Mononuclear cell (primary cell): ENCODE data around the gene RAP2A. TPM values are rescaled to one million over a fixed set of nuclear protein-coding genes. Genes with fewer than 3 reads are reported as not detected.

Experiments used
- H3K27me3 ChIP-seq: 2 replicates; pipeline ENCODE4 v1.6.0; 2011; ENCODE audit warnings: low read length, control low read depth; ENCODE audit not compliant: insufficient read depth
- H3K4me1 ChIP-seq: 2 replicates; pipeline ENCODE4 v1.5.1; 2011; ENCODE audit warnings: mild to moderate bottlenecking, low read length, control low read depth; ENCODE audit not compliant: insufficient read depth
- H3K4me3 ChIP-seq: 2 replicates; pipeline ENCODE4 v1.5.1; 2011; ENCODE audit warnings: mild to moderate bottlenecking, low read length, moderate library complexity
- H3K9me3 ChIP-seq: 2 replicates; pipeline ENCODE4 v1.5.1; 2011; ENCODE audit warnings: low read depth, mild to moderate bottlenecking, control low read depth, low read length
- total RNA-seq: library from RNA; depleted of rRNA; stranded (reverse); fragments of >200 nt; gene quantifications from one replicate; pipeline ENCODE4 v1.2.3, GENCODE V29; 2012

Gene RAP2A
- total RNA-seq, 1 donor: 10.0 TPM

DNA sequence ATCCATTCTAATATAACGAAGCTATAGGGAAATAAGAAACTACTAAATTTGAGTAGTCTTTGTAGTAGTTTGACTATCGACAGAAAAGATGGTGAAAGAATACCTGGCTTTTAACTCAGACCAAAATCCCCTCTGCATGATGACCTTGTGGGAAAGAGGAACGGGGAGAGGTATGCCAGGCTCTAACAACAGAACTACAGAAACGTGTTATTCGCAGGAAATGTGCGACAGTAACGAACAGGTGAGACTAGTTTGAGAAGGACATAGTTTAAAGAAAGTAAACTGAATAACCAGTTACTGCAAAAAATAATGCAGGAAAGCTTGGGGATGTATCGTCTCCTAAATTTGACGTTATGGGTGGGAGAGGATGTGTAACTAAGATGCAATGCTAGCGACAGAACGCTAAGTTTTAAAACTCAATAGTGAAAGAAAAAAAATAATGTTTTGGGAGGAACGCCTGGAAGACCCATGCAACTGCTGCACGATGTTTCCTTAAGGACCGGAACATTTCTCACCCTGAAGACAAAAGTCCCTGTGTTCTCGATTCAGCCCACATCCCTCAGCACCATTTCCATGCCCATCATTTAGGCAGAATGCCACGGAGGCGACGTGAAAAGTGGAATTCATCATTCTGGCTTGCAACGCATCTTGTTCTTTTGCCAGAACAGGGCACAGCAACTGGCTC lies 1.6 kb upstream of the RAP2A start:
- Histone ChIP-seq H3K27me3 (no peaks in the 10 kb centered on the region), H3K4me3 (peak overlapping the region; percentile 97), H3K4me1 (peaks cover 16% of the 10 kb centered on the region), H3K9me3 (no peaks in the 10 kb centered on the region)

DNA sequence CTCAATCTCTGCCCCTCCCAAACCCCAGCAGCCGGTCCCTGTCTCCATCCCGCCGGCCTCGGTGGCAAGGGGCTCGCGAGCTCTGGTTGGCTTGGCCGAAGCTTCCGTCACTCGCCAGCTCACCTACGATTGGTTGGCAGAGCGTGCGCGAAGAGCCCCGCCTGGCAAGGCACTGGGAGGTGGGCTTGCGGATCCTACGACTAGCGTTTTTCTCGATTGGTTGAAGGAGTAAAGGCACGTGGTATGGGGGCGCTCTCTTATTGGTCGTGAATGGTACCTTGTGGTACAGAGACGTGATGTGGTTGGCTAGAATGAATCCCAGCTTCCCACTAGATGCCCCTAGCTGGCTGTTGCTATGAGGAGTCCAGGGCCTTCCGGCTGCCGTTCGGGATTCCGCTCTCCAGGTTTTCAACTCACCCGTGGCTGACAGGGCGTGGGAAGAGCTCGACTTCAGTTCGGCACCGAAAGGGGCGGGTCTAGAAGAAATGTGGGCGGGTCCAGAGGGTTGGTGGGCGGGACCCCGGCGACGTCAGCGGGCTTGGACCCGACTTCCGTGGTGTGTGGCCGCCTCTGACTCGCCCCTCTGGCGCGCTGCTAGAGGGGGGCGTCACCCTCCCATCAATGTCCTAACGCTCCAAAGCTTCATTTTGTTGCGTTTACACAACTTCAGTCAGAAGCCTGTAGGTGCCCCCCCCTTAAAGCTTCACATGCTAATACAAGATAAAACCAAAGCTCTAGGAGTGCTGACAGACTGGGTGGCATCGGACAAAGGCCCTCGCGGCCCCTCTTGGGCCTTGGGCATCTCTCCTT lies 847 bp upstream of the RAP2A start:
- H3K9me3 ChIP-seq: no peaks in the 10 kb centered on the region
- H3K4me1 ChIP-seq: peaks cover 16% of the 10 kb centered on the region
- peak overlapping the region; percentile 97 for H3K4me3 ChIP-seq
- H3K27me3 ChIP-seq: no peaks in the 10 kb centered on the region

DNA sequence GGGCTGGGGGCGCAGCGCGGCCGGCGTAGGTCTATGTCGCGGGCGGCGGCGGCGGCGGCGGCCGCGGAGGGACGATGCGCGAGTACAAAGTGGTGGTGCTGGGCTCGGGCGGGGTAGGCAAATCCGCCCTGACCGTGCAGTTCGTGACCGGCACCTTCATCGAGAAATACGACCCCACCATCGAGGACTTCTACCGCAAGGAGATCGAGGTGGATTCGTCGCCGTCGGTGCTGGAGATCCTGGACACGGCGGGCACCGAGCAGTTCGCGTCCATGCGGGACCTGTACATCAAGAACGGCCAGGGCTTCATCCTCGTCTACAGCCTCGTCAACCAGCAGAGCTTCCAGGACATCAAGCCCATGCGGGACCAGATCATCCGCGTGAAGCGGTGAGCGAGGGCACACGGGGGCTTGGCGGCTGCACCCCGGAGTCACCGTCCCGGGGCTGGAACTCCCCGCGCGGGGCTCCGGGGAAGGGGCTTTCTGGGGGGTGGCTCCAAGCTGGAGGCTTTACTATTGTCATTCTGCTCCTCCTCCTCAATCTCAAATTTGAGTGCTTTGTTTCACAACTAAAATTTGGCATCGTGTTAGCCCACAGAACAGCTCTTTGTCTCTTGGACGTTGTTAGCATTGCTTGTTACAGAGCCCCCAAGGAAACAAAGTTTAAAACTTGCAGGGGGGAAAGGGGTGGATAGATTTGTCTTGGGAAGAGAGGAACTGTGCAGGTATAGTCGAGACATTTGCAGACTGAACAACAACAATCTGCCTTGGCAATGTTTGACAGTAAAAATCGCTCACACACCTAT lies 630 bp downstream of the RAP2A start:
- Histone ChIP-seq H3K4me1 (peaks cover 16% of the 10 kb centered on the region), H3K4me3 (peak overlapping the region; percentile 50), H3K9me3 (no peaks in the 10 kb centered on the region), H3K27me3 (no peaks in the 10 kb centered on the region)

DNA sequence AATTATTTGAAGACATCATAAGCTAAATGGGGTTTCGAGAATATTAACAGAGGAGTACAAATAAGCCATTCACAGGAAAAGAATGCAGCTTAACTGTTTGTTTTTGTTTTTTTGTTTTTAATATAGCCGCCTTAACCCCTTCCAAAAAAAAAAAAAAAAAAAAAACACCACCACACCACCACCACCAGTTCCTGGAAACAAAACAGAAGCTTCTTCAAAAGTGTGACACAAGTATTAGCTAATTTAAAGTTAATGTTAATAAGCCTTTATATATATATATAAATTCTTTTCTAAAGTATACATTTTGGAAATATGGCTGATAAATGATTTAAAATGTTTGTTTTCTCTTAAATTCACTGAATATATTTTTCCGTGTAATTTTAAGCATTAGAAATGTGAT lies 1.4 kb downstream of the RAP2A start:
- H3K4me3 ChIP-seq: peak overlapping the region; percentile 50

DNA sequence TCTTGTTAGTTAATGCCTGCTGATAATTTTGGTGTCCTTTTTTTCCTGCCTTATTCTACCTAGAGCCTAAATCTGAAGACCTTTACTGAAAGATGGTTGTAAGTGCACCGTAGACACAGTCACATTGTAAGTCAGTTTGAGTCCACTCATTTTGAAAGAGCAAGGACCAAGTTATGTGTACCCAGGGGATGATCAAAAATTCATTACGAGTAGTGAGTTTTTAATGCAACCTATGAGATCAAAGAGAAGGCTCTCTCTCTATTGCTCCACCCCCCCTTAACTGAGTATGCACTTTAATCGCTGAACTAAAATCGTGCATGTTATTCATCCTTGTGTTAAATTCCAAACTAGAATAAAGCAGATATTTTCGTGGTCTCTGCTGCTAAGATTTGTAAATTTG lies 1.8 kb downstream of the RAP2A start:
- Histone ChIP-seq H3K4me3 (no peak overlapping the region), H3K4me1 (peaks cover 16% of the 10 kb centered on the region), H3K9me3 (no peaks in the 10 kb centered on the region), H3K27me3 (no peaks in the 10 kb centered on the region)

More for the DNA sequence above, 1.4 kb downstream of the RAP2A start:
- H3K4me1 ChIP-seq: peaks cover 16% of the 10 kb centered on the region
- H3K27me3 ChIP-seq: no peaks in the 10 kb centered on the region
- no peaks in the 10 kb centered on the region for H3K9me3 ChIP-seq

DNA sequence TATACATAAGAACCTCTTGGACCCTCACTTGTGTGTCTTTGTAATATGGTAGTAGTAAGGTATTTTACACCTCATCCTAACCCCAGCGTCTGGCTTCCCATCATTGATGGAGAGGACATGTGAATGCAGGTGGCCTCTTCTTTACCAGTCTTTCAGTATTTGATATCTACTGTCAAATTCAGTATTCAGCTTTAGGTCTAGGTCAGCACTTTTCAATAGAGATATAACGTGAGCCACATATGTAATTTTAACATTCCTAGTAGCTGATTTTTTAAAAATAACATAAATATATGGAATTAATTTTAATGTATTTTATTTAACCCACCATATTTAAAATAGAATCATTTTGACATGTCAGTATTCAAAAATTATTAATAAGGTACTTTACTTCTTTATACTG lies 2.9 kb downstream of the RAP2A start:
- H3K4me3 ChIP-seq: no peak overlapping the region
- no peaks in the 10 kb centered on the region for H3K27me3 ChIP-seq
- H3K9me3 ChIP-seq: no peaks in the 10 kb centered on the region
- peaks cover 16% of the 10 kb centered on the region for H3K4me1 ChIP-seq

DNA sequence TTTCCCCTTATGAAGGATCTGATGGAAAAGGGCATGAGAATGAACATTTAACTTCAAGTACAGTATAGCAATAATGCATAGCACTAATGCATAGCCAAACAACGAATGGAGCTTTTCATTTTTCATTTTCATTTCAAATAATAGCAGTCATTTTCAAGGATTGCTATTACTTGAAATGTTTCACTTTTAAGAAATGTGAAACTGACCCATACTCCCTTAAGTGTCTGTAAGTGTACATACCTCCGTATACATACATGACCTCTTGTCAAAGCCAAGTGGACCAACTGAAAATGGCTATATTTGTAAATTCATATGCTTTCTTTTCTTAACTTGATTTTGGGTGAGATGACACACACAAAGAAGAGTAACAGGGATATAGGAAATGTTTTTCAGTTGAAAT lies 3.8 kb downstream of the RAP2A start:
- H3K4me3 ChIP-seq: no peak overlapping the region
- no peaks in the 10 kb centered on the region for H3K27me3 ChIP-seq
- peaks cover 11% of the 10 kb centered on the region for H3K4me1 ChIP-seq
- no peaks in the 10 kb centered on the region for H3K9me3 ChIP-seq

DNA sequence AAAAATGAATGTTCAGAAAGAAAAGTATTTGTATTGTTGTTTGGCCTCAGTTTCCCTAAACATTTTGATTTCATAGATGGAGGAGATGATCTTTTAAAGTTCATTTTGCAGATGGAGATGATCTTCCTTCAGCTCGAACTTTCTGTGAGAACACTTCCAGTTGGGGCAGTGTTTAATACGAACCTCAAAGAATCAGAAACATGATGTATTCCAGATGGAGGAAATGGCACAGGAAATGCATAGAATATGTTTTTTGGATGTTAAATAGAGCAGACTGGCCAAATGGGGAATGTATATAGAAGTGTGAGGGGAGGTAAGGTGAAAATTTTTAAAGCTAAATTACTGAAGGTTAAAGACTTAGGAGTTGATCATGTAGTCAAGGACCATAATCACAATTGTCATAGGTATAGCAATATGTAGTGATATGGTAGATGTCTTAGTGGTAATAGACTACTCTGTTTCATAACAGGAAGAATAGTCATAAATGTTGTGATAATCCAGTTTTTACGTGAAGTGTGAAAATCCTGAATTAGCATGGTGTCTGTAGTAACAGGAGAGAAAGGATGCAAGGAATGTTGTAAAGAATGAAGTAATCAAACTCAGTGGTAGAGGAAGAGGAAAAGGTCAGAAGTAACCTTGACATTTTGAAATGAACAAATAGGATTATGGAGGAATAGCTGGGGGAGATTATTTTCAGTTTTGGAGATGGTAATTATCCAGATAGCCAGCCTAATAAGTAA lies 5.1 kb downstream of the RAP2A start:
- Histone ChIP-seq H3K27me3 (no peaks in the 10 kb centered on the region), H3K9me3 (no peaks in the 10 kb centered on the region), H3K4me1 (peaks cover 11% of the 10 kb centered on the region), H3K4me3 (no peak overlapping the region)

DNA sequence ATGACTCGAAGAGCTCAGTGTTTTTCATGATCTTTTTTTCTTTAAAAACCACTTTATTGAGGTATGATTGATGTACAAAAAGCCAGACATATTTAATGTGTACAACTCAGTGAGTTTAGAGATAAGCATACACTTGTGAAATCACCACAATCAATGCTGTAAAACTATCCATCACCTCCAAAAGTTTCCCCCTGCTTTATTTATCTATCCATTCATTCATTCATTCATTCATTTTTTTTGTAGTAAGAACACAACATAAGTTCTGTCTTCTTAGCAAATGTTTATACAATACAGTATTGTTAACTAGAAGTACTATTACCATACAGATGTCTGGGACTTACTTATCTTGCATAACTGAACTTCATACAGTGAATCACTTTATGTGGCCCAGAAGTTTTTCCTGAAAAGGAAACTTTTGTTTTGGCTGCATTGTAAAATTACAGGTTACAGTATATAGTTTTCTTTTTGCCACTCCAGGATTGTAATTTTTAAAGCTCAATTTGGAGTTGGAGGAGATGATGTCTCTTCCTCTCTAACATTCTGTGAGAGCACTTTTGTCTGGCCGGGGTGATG lies 6.7 kb downstream of the RAP2A start:
- no peak overlapping the region for H3K4me3 ChIP-seq

DNA sequence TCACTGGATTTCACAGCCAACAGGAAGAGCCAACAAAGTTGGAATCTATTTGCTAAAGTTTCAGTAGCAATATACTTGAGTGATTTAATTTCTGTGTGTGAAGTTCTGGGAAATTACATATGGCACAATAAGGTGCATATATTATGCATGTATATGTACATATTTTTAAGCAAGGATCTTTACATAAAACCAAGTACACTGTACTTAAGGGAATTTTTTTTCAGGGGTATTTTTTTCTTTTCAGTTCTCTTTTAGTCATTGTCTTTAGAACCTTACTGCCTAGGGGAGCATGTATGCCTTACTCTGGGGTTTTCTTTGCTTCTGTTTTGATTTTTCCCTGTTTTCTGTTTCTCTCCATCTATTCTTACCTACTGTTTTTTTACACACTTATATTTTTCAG lies 7.4 kb downstream of the RAP2A start:
- Histone ChIP-seq H3K9me3 (no peaks in the 10 kb centered on the region), H3K27me3 (no peaks in the 10 kb centered on the region), H3K4me3 (no peak overlapping the region), H3K4me1 (no peaks in the 10 kb centered on the region)

More for the DNA sequence above, 6.7 kb downstream of the RAP2A start:
- no peaks in the 10 kb centered on the region for H3K9me3 ChIP-seq
- H3K4me1 ChIP-seq: peaks cover 5% of the 10 kb centered on the region
- no peaks in the 10 kb centered on the region for H3K27me3 ChIP-seq

DNA sequence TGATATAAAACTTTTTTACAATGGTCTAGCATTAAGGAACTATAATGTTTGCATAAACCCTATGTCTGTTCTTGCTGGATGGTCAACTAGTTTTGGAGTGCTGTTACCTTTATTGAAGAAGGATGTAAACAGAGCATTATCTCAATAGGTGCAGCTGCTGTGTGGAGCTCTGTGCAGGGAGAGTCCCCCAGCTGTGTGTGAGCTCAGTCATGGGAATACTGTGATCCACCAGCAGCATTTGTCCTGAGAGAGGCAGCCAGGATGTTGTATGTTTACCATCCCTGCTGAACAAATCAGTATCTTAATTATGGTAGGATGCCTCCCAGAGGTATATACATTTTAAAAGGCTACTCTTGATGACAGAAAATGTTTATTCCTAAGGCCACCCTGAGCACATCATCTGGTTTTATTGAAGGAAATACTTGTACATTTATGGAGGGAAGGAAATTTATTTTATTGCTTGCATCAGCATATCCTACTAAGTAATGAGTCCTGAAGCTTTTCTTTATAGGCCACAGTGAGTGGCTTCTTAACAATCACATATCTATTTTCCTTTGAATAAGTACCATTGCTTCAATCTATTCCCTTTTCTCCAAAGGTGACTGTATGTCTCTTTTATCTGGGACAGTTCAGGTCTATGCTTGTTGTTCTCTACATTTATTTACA lies 11.7 kb downstream of the RAP2A start:
- Histone ChIP-seq H3K4me3 (no peak overlapping the region), H3K9me3 (no peaks in the 10 kb centered on the region), H3K4me1 (no peaks in the 10 kb centered on the region), H3K27me3 (no peaks in the 10 kb centered on the region)

DNA sequence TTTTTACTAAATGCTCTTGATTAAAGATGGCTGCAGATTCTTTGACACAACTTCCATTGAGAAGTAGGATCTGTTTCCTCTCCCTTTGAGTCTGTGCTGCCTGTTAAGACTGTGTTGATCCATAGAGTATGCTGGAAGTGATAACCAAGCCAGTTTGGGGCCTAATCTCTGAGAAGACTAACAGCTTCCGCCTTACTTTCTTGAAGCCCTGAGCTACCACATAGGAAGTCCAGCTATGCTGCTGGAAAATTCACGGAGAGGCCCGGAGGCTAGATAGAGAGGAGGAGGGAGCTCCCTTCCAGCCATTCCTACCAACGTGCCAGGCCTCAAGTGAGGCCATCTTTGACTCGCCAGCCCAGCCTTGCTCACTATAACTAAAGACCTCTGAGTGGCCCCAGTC lies 12.5 kb downstream of the RAP2A start:
- Histone ChIP-seq H3K9me3 (no peaks in the 10 kb centered on the region), H3K27me3 (no peaks in the 10 kb centered on the region), H3K4me1 (no peaks in the 10 kb centered on the region), H3K4me3 (no peak overlapping the region)

DNA sequence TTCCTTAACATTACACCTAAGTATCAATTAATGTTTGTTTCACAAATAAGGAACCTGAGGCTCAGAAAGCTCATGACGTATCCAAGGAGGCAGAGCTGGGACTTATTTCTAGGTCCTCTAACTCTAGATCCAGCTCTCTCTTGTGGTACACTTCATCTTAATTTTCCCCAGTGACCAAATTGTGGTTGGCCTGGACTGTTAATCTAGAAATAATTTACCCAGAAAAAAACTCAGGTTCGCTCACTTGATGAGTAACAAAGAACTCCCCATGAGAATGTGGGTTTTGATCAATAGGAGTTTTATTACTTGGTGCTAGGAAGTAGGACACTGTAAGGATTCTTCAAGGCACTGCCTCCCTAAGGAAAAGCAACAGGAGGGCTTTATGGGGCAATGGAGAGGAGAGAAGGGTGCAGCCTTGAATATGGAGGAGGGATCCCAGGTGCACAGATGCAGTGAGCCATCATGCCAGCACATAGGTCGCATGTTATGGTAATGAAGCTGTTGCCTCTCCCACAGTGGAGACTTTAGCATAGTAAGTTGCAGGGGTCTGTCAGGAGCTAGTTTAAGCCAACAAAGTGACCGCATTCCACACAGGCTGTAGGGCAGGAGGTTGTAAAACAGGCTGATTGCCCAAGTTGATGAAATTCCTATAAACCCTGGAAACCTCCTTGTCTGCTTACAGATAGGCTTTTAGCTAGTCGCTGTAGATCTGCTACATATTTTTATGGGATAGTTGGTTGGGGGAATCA lies 14.7 kb downstream of the RAP2A start:
- no peaks in the 10 kb centered on the region for H3K4me1 ChIP-seq
- no peaks in the 10 kb centered on the region for H3K27me3 ChIP-seq
- H3K9me3 ChIP-seq: peaks cover 1% of the 10 kb centered on the region
- H3K4me3 ChIP-seq: no peak overlapping the region
